TTC549 (cell line): ENCODE measurements around the gene MADD.

Source experiments
- FAIRE-seq: peaks from 2 replicates; lab custom pipeline; 2012; peaks lifted over from hg19 to GRCh38; lab: Jason Lieb, UNC

MADD gene

GRCh38 chr11:47269829-47270305, at the start of gene MADD:
MADD (plus strand) TSS chr11:47270133.
- FAIRE-seq: no peak

GRCh38 chr11:47220401-47220821, 49.5 kb upstream of the MADD start:
- FAIRE-seq: no peak

DNA sequence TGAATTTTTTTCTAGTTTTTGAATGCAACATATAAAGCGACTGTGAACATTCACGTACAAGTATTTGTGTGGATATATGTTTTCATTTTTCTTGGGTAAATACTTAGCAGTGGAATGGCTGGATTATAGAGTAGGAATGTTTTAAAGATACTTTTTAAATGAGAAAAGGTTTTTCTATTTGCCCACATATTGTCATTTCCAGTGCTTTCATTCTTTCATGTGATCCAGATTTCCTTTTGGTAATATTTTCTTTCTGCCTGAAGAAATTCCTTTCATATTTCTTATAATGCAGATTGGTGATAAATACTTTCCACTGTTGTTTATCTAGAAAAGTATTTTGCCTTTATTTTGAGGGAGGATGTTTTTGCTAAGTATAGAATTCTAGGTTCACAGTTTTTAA, 47.2 kb upstream of the MADD start:
- no peak for FAIRE-seq

GRCh38 chr11:47225552-47226400, 44.2 kb upstream of the MADD start:
- FAIRE-seq: no peak

DNA sequence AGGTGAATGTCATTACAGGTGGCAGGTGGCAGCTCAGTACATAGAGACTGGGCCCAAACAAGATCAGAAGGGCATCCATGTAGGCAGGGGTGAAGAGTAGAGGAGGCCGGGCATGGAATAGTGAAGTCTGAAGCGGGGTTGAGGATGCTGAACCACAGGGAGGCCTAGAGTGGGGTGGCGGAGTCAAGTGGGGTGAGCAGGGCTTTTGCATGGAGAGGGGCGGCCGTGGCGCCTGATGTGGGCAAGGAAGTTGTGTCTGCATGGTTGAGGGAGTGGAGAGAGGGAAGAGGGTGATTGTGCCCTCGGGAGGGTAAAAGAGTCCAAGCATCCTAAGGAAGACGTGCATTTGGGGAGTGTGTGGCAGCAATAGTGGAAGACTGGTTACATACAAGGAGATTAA, 40.8 kb upstream of the MADD start:
- no peak for FAIRE-seq

DNA sequence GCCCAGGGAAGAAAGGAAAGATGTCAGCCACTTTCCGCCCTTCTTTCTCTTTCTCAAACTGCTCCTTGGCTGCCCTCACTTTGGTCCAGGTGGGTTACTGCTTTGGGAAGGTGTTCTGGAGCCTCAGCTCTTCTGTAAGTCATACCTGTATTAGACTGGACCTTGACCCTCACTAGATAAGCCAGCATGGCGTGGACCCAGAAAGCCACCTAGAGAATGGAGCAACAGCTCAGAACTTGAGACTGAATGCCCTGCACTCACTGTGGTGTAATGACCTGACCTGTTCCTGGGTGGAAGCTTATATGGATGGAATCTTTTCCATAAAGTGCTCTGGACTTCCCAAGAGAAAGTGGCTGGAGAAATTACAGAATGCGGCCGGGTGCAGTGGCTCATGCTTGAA, 36.9 kb upstream of the MADD start:
- FAIRE-seq: no peak

- FAIRE-seq: no peak
Observed at GRCh38 chr11:47233989-47234668, 35.8 kb upstream of the MADD start.

- FAIRE-seq: no peak
Observed at GRCh38 chr11:47234669-47235100, 35.2 kb upstream of the MADD start.

GRCh38 chr11:47235163-47235562, 34.8 kb upstream of the MADD start:
- FAIRE-seq: no peak

DNA sequence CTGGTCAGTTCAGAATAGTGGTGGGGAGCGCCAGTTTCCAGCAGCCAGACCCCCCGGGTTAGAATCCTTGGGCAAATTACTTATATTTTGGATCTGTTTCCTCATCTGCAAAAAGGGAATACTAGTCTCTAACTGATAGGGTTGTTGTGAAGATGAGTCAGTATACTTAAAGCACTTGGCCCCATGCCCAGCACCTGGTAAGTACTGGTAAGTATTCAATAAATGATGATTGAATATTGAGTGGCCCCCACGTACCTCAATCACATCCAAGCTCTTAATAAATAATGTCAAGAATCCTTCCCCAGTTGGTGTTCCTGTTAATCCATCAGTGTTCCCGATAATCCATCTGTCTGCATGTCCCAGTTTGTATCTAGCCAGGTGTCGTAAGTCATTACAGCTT, 33.5 kb upstream of the MADD start:
- FAIRE-seq: no peak

GRCh38 chr11:47239852-47240251, 30.1 kb upstream of the MADD start:
- no peak for FAIRE-seq

GRCh38 chr11:47241841-47242301, 28.1 kb upstream of the MADD start:
- no peak for FAIRE-seq

GRCh38 chr11:47242596-47243192, 27.2 kb upstream of the MADD start:
- FAIRE-seq: no peak

DNA sequence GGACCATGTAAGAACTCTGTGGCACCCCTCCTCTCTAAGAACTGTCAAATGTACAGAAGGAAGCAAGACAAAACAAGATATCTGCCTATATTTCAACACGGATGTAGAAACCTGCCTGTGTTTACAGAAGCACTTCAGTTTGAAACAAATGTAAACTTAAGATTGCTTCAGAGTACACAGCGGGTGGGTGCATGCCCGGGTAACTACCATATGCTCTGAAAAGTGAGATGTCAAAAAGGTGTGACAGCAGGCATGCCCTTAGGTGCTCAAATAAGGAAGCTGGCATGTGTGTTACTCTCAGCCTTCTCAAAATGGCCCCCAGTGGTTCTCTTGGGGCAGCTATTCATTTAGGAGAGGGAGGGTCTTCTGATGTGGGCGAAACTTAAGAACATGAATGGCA, 26.5 kb upstream of the MADD start:
- FAIRE-seq: no peak

DNA sequence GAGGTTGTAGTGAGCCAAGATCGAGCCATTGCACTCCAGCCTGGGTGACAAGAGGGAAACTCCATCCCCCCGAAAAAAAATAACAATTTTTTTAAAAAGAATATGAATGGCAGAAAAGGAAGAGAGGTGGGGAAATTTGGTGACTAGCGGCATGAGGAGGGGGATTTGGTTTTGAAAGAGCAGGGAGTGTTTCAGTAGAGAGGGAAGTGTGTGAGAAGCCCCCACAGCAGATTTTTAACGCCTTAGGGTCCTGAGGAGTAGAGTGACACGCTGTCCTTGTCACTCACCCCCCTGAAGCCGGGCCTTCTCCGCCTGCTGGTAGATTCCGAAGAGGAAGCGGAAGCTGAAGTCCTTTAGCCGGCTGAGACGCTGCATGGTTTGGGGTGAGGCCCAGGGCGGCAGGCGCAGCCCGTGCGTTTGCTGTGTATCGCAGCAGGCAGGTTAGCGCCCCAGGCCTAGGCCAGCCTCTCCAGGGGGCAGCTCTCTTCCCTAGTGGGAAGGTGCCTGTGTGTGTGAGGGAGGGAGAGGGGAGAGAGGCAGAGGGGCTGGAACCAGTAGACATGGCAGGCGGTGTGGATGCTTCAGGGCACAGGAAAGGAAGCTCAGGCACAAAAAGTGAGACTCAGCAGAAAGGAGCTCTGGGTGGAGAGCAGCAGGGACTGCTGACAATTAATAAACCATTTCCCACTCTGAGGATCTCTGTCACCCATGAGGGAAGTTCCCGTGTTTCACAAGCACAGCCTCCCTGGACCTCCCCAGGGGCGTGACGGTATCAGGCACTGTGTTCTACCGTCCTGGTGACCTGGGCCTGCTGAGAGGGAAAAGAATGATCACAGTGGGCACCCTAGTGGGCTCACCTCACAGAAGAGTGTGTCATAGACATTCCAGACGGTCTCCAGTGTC, 25.2 kb upstream of the MADD start:
- FAIRE-seq: no peak

GRCh38 chr11:47245611-47246357, 24.1 kb upstream of the MADD start:
- FAIRE-seq: no peak

- no peak for FAIRE-seq
Observed at GRCh38 chr11:47247502-47247901, 22.4 kb upstream of the MADD start.

DNA sequence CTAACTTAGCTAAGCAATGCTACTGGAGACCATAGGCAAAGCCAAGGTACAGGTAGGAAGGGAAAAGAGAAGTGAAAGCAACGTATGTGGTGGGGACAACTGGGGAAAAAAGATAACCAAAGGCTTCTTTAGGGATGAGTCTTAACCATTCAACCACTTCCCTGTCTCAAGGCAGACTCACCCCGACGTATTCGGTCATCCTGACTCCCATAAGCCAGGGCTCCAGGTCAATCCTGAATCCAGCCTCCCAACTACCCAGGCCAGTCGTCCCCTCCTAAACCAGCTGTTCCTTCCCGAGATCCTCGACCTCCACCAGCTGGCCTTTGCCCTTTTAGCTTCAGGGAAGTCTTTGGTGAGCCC, 21.6 kb upstream of the MADD start:
- no peak for FAIRE-seq

DNA sequence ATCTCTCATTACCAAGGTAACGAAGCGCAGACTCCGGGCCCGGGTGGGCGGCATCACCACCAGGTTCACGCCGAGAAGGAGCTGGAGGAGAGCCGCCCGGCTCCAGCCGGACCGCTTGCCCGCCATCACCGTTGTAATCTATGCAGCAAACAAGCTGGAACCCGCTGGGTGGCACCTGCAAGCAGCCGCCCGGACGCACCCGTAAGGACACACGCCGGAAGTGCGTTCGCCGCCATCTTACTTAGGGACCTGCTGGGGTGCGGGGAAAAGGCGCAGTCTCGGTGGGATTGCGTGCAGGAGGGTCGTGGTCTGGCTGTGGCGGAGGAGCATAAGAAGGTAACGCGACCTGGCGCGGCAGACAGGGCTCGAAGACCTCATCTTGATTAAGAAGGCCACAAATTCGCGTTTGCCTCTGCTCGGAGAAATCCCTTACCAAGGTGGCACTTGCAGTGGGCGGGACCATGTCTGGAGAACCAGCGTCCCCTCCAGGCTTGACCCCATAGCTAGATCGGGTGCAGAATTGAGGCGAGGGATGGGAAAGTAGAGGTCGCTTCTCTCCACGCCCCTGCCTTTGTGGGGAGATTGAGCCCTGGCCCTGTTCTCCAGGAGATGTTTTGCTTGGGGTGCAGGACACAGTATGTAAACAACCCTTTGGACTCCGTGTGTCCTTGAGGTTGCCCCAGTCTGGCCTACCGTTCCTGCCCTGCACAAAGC, 21.1 kb upstream of the MADD start, which contains the start of gene ACP2:
Gene ACP2 (minus strand): TSS at position 151 of the 714 bp plus-strand sequence. CDS start 25 bp downstream, at position 126.
- FAIRE-seq: no peak

DNA sequence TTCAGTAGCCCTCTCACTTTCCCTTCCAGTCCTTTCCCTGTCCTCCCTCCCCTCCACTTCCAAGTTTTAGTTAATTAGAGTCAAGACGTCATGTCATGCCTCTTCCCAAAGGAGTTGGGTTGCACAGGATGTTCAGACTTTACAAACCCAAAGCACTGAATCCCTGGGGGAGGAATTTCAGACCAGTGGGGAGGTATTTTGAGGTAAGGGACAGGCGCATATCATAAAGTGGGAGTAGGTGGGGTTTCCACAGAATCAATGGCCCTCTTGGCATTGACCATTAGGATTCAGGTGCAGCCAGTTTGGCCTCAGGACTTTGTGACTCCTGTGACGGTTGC, 20.6 kb upstream of the MADD start:
- no peak for FAIRE-seq

- FAIRE-seq: no peak
Observed at GRCh38 chr11:47251751-47252150, 18.2 kb upstream of the MADD start.
